CD14-positive monocyte (primary cell): ENCODE data around the gene EIF4A3. TPM values are rescaled to one million over a fixed set of nuclear protein-coding genes. Genes with fewer than 3 reads are reported as not detected.

Experiments used
- DNase-seq, 3 donors: peaks; one replicate each; pipeline ENCODE4 v3.0.0-alpha.2; 2011 to 2022
- H2AFZ ChIP-seq: 2 replicates; pipeline ENCODE4 v1.6.0; 2012; ENCODE audit warnings: mild to moderate bottlenecking, low read depth, low read length, inconsistent platforms; ENCODE audit not compliant: insufficient read depth, poor library complexity, severe bottlenecking
- H3K27ac ChIP-seq, 2 donors: 1 replicate in 1 of 2; 2 replicates in 1 of 2; pipeline ENCODE4 v1.5.1; 2012 to 2013; ENCODE audit warnings: low read length in 2 of 2, control low read depth in 1 of 2, inconsistent platforms in 1 of 2, low read depth in 1 of 2, mild to moderate bottlenecking in 1 of 2
- H3K27me3 ChIP-seq, 2 donors: one replicate each; pipeline versions ENCODE4 v1.6.0 to v1.6.1; 2011 to 2013; ENCODE audit warnings: low read length in 2 of 2; ENCODE audit not compliant: control insufficient read depth in 2 of 2, insufficient read depth in 2 of 2
- H3K36me3 ChIP-seq, 2 donors: replicated peaks in 1 of 2; 1 replicate in 1 of 2; 2 replicates in 1 of 2; pipeline versions ENCODE4 v1.5.1 to v1.6.1; 2012 to 2013; ENCODE audit warnings: low read length in 2 of 2, control low read depth in 1 of 2, inconsistent platforms in 1 of 2, mild to moderate bottlenecking in 1 of 2; ENCODE audit not compliant: insufficient read depth in 2 of 2, control insufficient read depth in 1 of 2
- H3K4me1 ChIP-seq, 2 donors: 1 replicate in 1 of 2; 2 replicates in 1 of 2; pipeline versions ENCODE4 v1.5.1 to v1.6.1; 2012 to 2013; ENCODE audit warnings: low read length in 2 of 2, control low read depth in 1 of 2, inconsistent platforms in 1 of 2, mild to moderate bottlenecking in 1 of 2, moderate library complexity in 1 of 2; ENCODE audit not compliant: insufficient read depth in 2 of 2, control insufficient read depth in 1 of 2
- H3K4me2 ChIP-seq: replicated peaks from 2 replicates; pipeline ENCODE3; 2012; ENCODE audit warnings: low read length, moderate library complexity, mild to moderate bottlenecking; ENCODE audit not compliant: poor library complexity, severe bottlenecking; ENCODE audit errors: extremely low read depth
- H3K4me3 ChIP-seq, 3 experiments: fragments of 200-600 bp in 1 of 3; sonication (generic) in 1 of 3; replicated peaks in 1 of 3; 1 replicate in 2 of 3; 2 replicates in 1 of 3; pipeline ENCODE4 v1.5.1; 2011 to 2013; ENCODE audit warnings: low read length in 3 of 3, mild to moderate bottlenecking in 3 of 3, control low read depth in 2 of 3, low read depth in 2 of 3, inconsistent platforms in 1 of 3, moderate library complexity in 1 of 3
- H3K79me2 ChIP-seq: 2 replicates; pipeline ENCODE4 v1.6.0; 2012; ENCODE audit warnings: mild to moderate bottlenecking, control low read depth, inconsistent platforms, low read length, moderate library complexity; ENCODE audit not compliant: insufficient read depth
- H3K9ac ChIP-seq: 2 replicates; pipeline ENCODE4 v1.6.0; 2017; ENCODE audit warnings: low read length, mild to moderate bottlenecking; ENCODE audit not compliant: insufficient read depth, poor library complexity, severe bottlenecking
- H3K9me3 ChIP-seq, 2 donors: replicated peaks in 1 of 2; 1 replicate in 1 of 2; 2 replicates in 1 of 2; pipeline versions ENCODE4 v1.5.1 to v1.6.1; 2012 to 2013; ENCODE audit warnings: low read length in 2 of 2, control low read depth in 1 of 2; ENCODE audit not compliant: control insufficient read depth in 1 of 2, insufficient read depth in 1 of 2
- H4K20me1 ChIP-seq: 2 replicates; pipeline ENCODE4 v1.6.0; 2012; ENCODE audit warnings: mild to moderate bottlenecking, low read length, control low read depth, moderate library complexity; ENCODE audit not compliant: insufficient read depth
- H3K27ac Mint-ChIP-seq, 7 donors: one replicate each; pipeline ENCODE4 v1.8.0; 2020; ENCODE audit warnings: mild to moderate bottlenecking in 7 of 7, mixed read lengths in 7 of 7, moderate library complexity in 6 of 7, inconsistent platforms in 2 of 7
- H3K27me3 Mint-ChIP-seq, 3 donors: one replicate each; pipeline ENCODE4 v1.8.0; 2021 to 2022; ENCODE audit warnings: low read depth in 3 of 3, mild to moderate bottlenecking in 3 of 3, mixed read lengths in 3 of 3, moderate library complexity in 3 of 3, inconsistent platforms in 1 of 3
- H3K36me3 Mint-ChIP-seq, 2 donors: one replicate each; pipeline ENCODE4 v1.8.0; 2020; ENCODE audit warnings: mixed read lengths in 2 of 2, inconsistent platforms in 1 of 2, mild to moderate bottlenecking in 1 of 2
- H3K4me1 Mint-ChIP-seq: one replicate; pipeline ENCODE4 v1.8.0; 2020; ENCODE audit warnings: mild to moderate bottlenecking, mixed read lengths
- H3K4me3 Mint-ChIP-seq, 2 donors: one replicate each; pipeline ENCODE4 v1.8.0; 2020; ENCODE audit warnings: mild to moderate bottlenecking in 2 of 2, mixed read lengths in 2 of 2, moderate library complexity in 1 of 2
- H3K9me3 Mint-ChIP-seq, 7 donors: one replicate each; pipeline ENCODE4 v1.8.0; 2020 to 2022; ENCODE audit warnings: mixed read lengths in 7 of 7, mild to moderate bottlenecking in 6 of 7, moderate library complexity in 6 of 7, inconsistent platforms in 2 of 7
- CTCF ChIP-seq: fragments of 200-600 bp; IDR thresholded peaks from one replicate; pipeline ENCODE4 v1.8.0; 2022; ENCODE audit warnings: antibody characterized with exemption, mild to moderate bottlenecking
- WGBS: methylation state at CpG from one replicate; pipeline ENCODE4 v1.1.5; 2013; ENCODE audit warnings: missing lambda C conversion rate; ENCODE audit not compliant: insufficient coverage; 5-methylcytosine and 5-hydroxymethylcytosine counted together
- intact Hi-C, 2 donors: fragments of 100-400 bp; cut with micrococcal nuclease; formaldehyde crosslinking; loops; one replicate each; pipeline versions ENCODE4 v1.15.0 to v1.15.1; 2023
- polyA plus RNA-seq, 3 donors: library from polyadenylated mRNA; depleted of rRNA in 1 of 3; unstranded in 2 of 3; stranded (reverse) in 1 of 3; fragments of 300-500 nt in 2 of 3; fragments of >200 nt in 1 of 3; fragmentation: Illumina TruSeq in 2 of 3; gene quantifications; 1 replicate in 2 of 3; 2 replicates in 1 of 3; pipeline ENCODE4 v1.2.3, GENCODE V29; 2012 to 2021

Gene EIF4A3
- polyA plus RNA-seq, 3 donors = 101 to 180 (median 106) TPM

- Mint-ChIP-seq H3K4me3 (peak overlapping the region in 1 of 2 donors; percentile 12), H3K9me3 (no peaks in the 10 kb centered on the region), H3K27me3 (peaks cover 0 to 2% (median 0%) of the 10 kb centered on the region in 3 donors), H3K4me1 (peaks cover 34% of the 10 kb centered on the region), H3K27ac (no peak overlapping the region), H3K36me3 (peaks cover 23 to 51% of the 10 kb centered on the region in 2 donors)
- no peaks in the 10 kb centered on the region for H3K9me3 ChIP-seq
- H3K79me2 ChIP-seq = peaks cover 12% of the 10 kb centered on the region
- no peaks in the 10 kb centered on the region for H3K27me3 ChIP-seq
- intact Hi-C loops = loop anchor here in 1 of 2 donors (5.0 kb wide), 1 partner anchor 158 kb away; the partner anchor contains the start of gene RNF213
- H3K27ac ChIP-seq = no peak overlapping the region
- H3K4me3 ChIP-seq = no peak overlapping the region
- peaks cover 23 to 27% of the 10 kb centered on the region in 2 donors for H3K4me1 ChIP-seq
- TF ChIP-seq CTCF = no peak
- no peak overlapping the region for H3K4me2 ChIP-seq
- H2AFZ ChIP-seq = no peak overlapping the region
- H4K20me1 ChIP-seq = peaks cover 35% of the 10 kb centered on the region
- no peak for DNase-seq
- 90% methylated on average over 24 of the region's 26 CpGs for WGBS
- H3K36me3 ChIP-seq = peaks cover 22 to 40% of the 10 kb centered on the region in 2 donors
- no peak overlapping the region for H3K9ac ChIP-seq
Measured at GRCh38 chr17:80104321-80104955, 42.5 kb downstream of the EIF4A3 start.

- Histone ChIP-seq H2AFZ (no peak overlapping the region), H3K4me2 (no peak overlapping the region), H3K9me3 (no peaks in the 10 kb centered on the region), H3K4me3 (no peak overlapping the region), H3K79me2 (peaks cover 12% of the 10 kb centered on the region), H3K27me3 (no peaks in the 10 kb centered on the region), H3K27ac (no peak overlapping the region), H3K9ac (no peak overlapping the region), H3K36me3 (peaks cover 15 to 32% of the 10 kb centered on the region in 2 donors), H3K4me1 (peaks cover 23 to 27% of the 10 kb centered on the region in 2 donors), H4K20me1 (peaks cover 35% of the 10 kb centered on the region)
- WGBS = 96% methylated on average over 16 of the region's 19 CpGs
- DNase-seq = no peak
- Mint-ChIP-seq H3K27me3 (peaks cover 0 to 2% (median 0%) of the 10 kb centered on the region in 3 donors), H3K36me3 (peaks cover 17 to 43% of the 10 kb centered on the region in 2 donors), H3K9me3 (no peaks in the 10 kb centered on the region), H3K4me3 (no peak overlapping the region), H3K27ac (peak overlapping the region in 1 of 7 donors; percentile 27), H3K4me1 (peaks cover 34% of the 10 kb centered on the region)
- no peak for TF ChIP-seq CTCF
- intact Hi-C loops = loop anchor here in 1 of 2 donors (5.0 kb wide), 1 partner anchor 159 kb away; the partner anchor contains the start of gene RNF213
Measured at GRCh38 chr17:80103449-80104085, 43.4 kb downstream of the EIF4A3 start.
